SK-N-SH treated with all-trans-retinoic acid at 6 μM for 48 hours (cell line): ENCODE measurements around the gene TNFAIP1.

ENCODE experiments used
- ISL1 ChIP-seq: fragments of 250-450 bp; sonication (Bioruptor Pico); IDR thresholded peaks from 2 replicates; pipeline ENCODE4 v2.1.2; 2022; ENCODE audit warnings: mild to moderate bottlenecking, moderate library complexity
- SNAI2 ChIP-seq: fragments of 250-450 bp; sonication (Bioruptor Pico); IDR thresholded peaks from 2 replicates; pipeline ENCODE4 v1.5.0; 2020; ENCODE audit warnings: mild to moderate bottlenecking, moderate library complexity
- ZC3H10 ChIP-seq: fragments of 250-450 bp; sonication (Bioruptor Pico); IDR thresholded peaks from 2 replicates; pipeline ENCODE4 v1.5.1; 2021; ENCODE audit warnings: mild to moderate bottlenecking, moderate library complexity
- ZFP3 ChIP-seq: fragments of 250-450 bp; sonication (Bioruptor Pico); IDR thresholded peaks from 2 replicates; pipeline ENCODE4 v1.5.0; 2020; ENCODE audit warnings: mild to moderate bottlenecking, moderate library complexity
- TF ChIP-seq, protein P1 (sequence below): fragments of 250-450 bp; sonication (Bioruptor Pico); IDR thresholded peaks from 2 replicates; pipeline ENCODE4 v1.8.0; 2020; ENCODE audit warnings: mild to moderate bottlenecking, moderate library complexity, borderline replicate concordance
- TF ChIP-seq, protein P2 (sequence below): fragments of 250-450 bp; sonication (Bioruptor Pico); IDR thresholded peaks from 2 replicates; pipeline ENCODE4 v1.5.1; 2021; ENCODE audit warnings: mild to moderate bottlenecking, moderate library complexity
- TF ChIP-seq, protein P3 (sequence below): fragments of 250-450 bp; sonication (Bioruptor Pico); IDR thresholded peaks from 2 replicates; pipeline ENCODE4 v1.5.0; 2020; ENCODE audit warnings: mild to moderate bottlenecking, moderate library complexity

DNA sequence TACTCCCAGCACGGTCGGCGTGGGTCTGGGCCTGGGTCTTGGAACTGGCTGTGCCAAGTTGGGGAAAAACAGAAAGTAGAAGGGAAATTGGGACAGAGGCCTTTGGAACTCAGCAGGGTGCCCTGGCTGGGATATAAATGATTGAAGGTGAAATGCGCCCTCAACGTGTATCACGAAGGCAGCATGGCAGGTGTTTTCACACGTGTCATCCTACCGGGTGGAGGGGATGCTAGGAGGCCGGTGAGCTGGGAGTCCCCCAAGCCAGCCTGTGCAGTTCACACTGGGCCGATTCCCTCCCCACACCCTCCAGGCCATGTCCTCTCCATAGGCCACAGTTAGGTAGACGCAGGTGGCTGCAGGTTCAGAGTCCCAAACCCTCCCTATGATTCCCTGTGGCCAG, 6.0 kb downstream of the TNFAIP1 start:
- TF ChIP-seq ZC3H10 (CRISPR knock-in tag) (no peak), ZFP3 (CRISPR knock-in tag) (no peak), ISL1 (CRISPR knock-in tag) (no peak), SNAI2 (CRISPR knock-in tag) (no peak)
- TF ChIP-seq, protein P1, sequence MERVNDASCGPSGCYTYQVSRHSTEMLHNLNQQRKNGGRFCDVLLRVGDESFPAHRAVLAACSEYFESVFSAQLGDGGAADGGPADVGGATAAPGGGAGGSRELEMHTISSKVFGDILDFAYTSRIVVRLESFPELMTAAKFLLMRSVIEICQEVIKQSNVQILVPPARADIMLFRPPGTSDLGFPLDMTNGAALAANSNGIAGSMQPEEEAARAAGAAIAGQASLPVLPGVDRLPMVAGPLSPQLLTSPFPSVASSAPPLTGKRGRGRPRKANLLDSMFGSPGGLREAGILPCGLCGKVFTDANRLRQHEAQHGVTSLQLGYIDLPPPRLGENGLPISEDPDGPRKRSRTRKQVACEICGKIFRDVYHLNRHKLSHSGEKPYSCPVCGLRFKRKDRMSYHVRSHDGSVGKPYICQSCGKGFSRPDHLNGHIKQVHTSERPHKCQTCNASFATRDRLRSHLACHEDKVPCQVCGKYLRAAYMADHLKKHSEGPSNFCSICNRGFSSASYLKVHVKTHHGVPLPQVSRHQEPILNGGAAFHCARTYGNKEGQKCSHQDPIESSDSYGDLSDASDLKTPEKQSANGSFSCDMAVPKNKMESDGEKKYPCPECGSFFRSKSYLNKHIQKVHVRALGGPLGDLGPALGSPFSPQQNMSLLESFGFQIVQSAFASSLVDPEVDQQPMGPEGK (CRISPR knock-in tag): no peak
- TF ChIP-seq, protein P2, sequence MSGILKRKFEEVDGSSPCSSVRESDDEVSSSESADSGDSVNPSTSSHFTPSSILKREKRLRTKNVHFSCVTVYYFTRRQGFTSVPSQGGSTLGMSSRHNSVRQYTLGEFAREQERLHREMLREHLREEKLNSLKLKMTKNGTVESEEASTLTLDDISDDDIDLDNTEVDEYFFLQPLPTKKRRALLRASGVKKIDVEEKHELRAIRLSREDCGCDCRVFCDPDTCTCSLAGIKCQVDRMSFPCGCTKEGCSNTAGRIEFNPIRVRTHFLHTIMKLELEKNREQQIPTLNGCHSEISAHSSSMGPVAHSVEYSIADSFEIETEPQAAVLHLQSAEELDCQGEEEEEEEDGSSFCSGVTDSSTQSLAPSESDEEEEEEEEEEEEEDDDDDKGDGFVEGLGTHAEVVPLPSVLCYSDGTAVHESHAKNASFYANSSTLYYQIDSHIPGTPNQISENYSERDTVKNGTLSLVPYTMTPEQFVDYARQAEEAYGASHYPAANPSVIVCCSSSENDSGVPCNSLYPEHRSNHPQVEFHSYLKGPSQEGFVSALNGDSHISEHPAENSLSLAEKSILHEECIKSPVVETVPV (CRISPR knock-in tag): no peak
- TF ChIP-seq, protein P3, sequence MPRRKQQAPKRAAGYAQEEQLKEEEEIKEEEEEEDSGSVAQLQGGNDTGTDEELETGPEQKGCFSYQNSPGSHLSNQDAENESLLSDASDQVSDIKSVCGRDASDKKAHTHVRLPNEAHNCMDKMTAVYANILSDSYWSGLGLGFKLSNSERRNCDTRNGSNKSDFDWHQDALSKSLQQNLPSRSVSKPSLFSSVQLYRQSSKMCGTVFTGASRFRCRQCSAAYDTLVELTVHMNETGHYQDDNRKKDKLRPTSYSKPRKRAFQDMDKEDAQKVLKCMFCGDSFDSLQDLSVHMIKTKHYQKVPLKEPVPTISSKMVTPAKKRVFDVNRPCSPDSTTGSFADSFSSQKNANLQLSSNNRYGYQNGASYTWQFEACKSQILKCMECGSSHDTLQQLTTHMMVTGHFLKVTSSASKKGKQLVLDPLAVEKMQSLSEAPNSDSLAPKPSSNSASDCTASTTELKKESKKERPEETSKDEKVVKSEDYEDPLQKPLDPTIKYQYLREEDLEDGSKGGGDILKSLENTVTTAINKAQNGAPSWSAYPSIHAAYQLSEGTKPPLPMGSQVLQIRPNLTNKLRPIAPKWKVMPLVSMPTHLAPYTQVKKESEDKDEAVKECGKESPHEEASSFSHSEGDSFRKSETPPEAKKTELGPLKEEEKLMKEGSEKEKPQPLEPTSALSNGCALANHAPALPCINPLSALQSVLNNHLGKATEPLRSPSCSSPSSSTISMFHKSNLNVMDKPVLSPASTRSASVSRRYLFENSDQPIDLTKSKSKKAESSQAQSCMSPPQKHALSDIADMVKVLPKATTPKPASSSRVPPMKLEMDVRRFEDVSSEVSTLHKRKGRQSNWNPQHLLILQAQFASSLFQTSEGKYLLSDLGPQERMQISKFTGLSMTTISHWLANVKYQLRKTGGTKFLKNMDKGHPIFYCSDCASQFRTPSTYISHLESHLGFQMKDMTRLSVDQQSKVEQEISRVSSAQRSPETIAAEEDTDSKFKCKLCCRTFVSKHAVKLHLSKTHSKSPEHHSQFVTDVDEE (CRISPR knock-in tag): no peak
